Neural cell (in vitro differentiated cells): ENCODE measurements around the gene SOCS3. TPM values are rescaled to one million over a fixed set of nuclear protein-coding genes. Genes with fewer than 3 reads are reported as not detected.
A peak's percentile ranks its signal among the peaks of the same experiment; 100 is the strongest.

ENCODE experiments used
- H2AFZ ChIP-seq: fragments of 200-600, 300-800 bp; sonication (generic), shearing (Covaris generic); 2 replicates; pipeline ENCODE4 v1.6.0; 2014; ENCODE audit warnings: low read depth, mild to moderate bottlenecking, antibody characterized with exemption, low read length, moderate library complexity
- H3F3A ChIP-seq: fragments of 200-600 bp; shearing (Covaris generic); 2 replicates; pipeline ENCODE4 v1.6.1; 2016; ENCODE audit warnings: mild to moderate bottlenecking, moderate library complexity, mixed read lengths, antibody characterized with exemption, low read length; ENCODE audit not compliant: insufficient read depth, poor library complexity, severe bottlenecking
- H3K27ac ChIP-seq: fragments of 200-600, 300-800 bp; sonication (generic), shearing (Covaris generic); 2 replicates; pipeline ENCODE4 v1.5.1; 2014; ENCODE audit warnings: mild to moderate bottlenecking, low read length, moderate library complexity
- H3K27me3 ChIP-seq: fragments of 300-800, 200-600 bp; sonication (generic), shearing (Covaris generic); 2 replicates; pipeline ENCODE4 v1.6.0; 2014; ENCODE audit warnings: mild to moderate bottlenecking, low read depth, low read length, moderate library complexity; ENCODE audit not compliant: insufficient read depth
- H3K36me3 ChIP-seq: fragments of 300-800, 200-600 bp; sonication (generic), shearing (Covaris generic); 2 replicates; pipeline ENCODE4 v1.5.1; 2014; ENCODE audit warnings: mild to moderate bottlenecking, antibody characterized with exemption, low read length, moderate library complexity; ENCODE audit not compliant: insufficient read depth
- H3K4me2 ChIP-seq: fragments of 300-800, 200-600 bp; sonication (generic), shearing (Covaris generic); 2 replicates; pipeline ENCODE4 v1.6.0; 2014; ENCODE audit warnings: mild to moderate bottlenecking, low read length
- H3K4me3 ChIP-seq: fragments of 300-800, 200-600 bp; sonication (generic), shearing (Covaris generic); 2 replicates; pipeline ENCODE4 v1.5.1; 2014; ENCODE audit warnings: mild to moderate bottlenecking, low read length, moderate library complexity
- H3K79me2 ChIP-seq: fragments of 200-600 bp; shearing (Covaris generic); replicated peaks from 2 replicates; pipeline ENCODE4 v1.6.0; 2014; ENCODE audit warnings: mild to moderate bottlenecking, low read length, moderate library complexity; ENCODE audit not compliant: insufficient read depth
- H3K9ac ChIP-seq: fragments of 300-800, 200-600 bp; sonication (generic), shearing (Covaris generic); 2 replicates; pipeline ENCODE4 v1.6.1; 2016; ENCODE audit warnings: mild to moderate bottlenecking, low read length, mixed read lengths
- H3K9me2 ChIP-seq: fragments of 200-600 bp; shearing (Covaris generic); 2 replicates; pipeline ENCODE4 v1.6.1; 2016; ENCODE audit warnings: mild to moderate bottlenecking, low read length, mixed read lengths; ENCODE audit not compliant: insufficient read depth
- H3K9me3 ChIP-seq: fragments of 200-600, 300-800 bp; sonication (generic), shearing (Covaris generic); 2 replicates; pipeline ENCODE4 v1.6.1; 2016; ENCODE audit warnings: mild to moderate bottlenecking, mixed run types, low read length, moderate library complexity, mixed read lengths
- H4K20me1 ChIP-seq: fragments of 200-600 bp; shearing (Covaris generic); 2 replicates; pipeline ENCODE4 v1.6.1; 2016; ENCODE audit warnings: mild to moderate bottlenecking, mixed run types; ENCODE audit not compliant: insufficient read depth
- CTCF ChIP-seq: fragments of 450-650 bp; IDR thresholded peaks from 2 replicates; pipeline ENCODE4 v1.5.1; 2014; ENCODE audit warnings: antibody characterized with exemption, mild to moderate bottlenecking, moderate library complexity; ENCODE audit not compliant: poor library complexity, severe bottlenecking
- EP300 ChIP-seq: fragments of 450-650 bp; conservative IDR thresholded peaks from 2 replicates; pipeline ENCODE4 v1.6.1; 2014; ENCODE audit warnings: antibody characterized with exemption, mild to moderate bottlenecking, moderate library complexity; ENCODE audit not compliant: poor library complexity, severe bottlenecking
- EZH2 ChIP-seq: fragments of 200-600, 300-800 bp; shearing (Covaris generic), sonication (generic); IDR thresholded peaks from 2 replicates; pipeline ENCODE4 v1.6.1; 2014; ENCODE audit warnings: antibody characterized with exemption, low read length, borderline replicate concordance, mild to moderate bottlenecking; ENCODE audit not compliant: insufficient read depth, poor library complexity, severe bottlenecking
- MXI1 ChIP-seq: fragments of 450-650 bp; conservative IDR thresholded peaks from 2 replicates; pipeline ENCODE4 v1.6.1; 2014; ENCODE audit warnings: antibody characterized with exemption, mild to moderate bottlenecking; ENCODE audit not compliant: poor library complexity, severe bottlenecking
- POLR2AphosphoS5 ChIP-seq: IDR thresholded peaks from 2 replicates; pipeline ENCODE4 v1.6.1; 2012
- RAD21 ChIP-seq: fragments of 450-650 bp; conservative IDR thresholded peaks from 2 replicates; pipeline ENCODE4 v1.6.1; 2014; ENCODE audit warnings: antibody characterized with exemption, mild to moderate bottlenecking, moderate library complexity
- REST ChIP-seq: IDR thresholded peaks from 2 replicates; pipeline ENCODE4 v1.6.1; 2012; ENCODE audit warnings: borderline replicate concordance
- SMC3 ChIP-seq: fragments of 450-650 bp; conservative IDR thresholded peaks from 2 replicates; pipeline ENCODE4 v1.6.1; 2014; ENCODE audit warnings: antibody characterized with exemption, mild to moderate bottlenecking, moderate library complexity; ENCODE audit not compliant: poor library complexity
- TAF1 ChIP-seq: IDR thresholded peaks from 2 replicates; pipeline ENCODE4 v1.6.1; 2012; ENCODE audit warnings: low read depth
- polyA plus RNA-seq: library from polyadenylated mRNA; depleted of rRNA; stranded (reverse); fragments of >200 nt; gene quantifications from 2 replicates; pipeline ENCODE4 v1.2.3, GENCODE V29; 2014

SOCS3 gene
- polyA plus RNA-seq, 1 donor from 2014 or later: 5.4 TPM

- Histone ChIP-seq H3K27ac (peak overlapping the region; percentile 18), H3K27me3 (no peaks in the 10 kb centered on the region)
These were observed 19.2 kb upstream of the SOCS3 start for GRCh38 chr17:78379131-78379491.

More at GRCh38 chr17:78379131-78379491, 19.2 kb upstream of the SOCS3 start:
- no peaks in the 10 kb centered on the region for H3F3A ChIP-seq
- peaks cover 46% of the 10 kb centered on the region for H3K79me2 ChIP-seq
- H3K9me2 ChIP-seq: no peaks in the 10 kb centered on the region
- peak overlapping the region; percentile 79 for H2AFZ ChIP-seq
- H3K4me3 ChIP-seq: peak overlapping the region; percentile 90
- no peak for TF ChIP-seq SMC3
- TF ChIP-seq EP300: no peak
- TF ChIP-seq RAD21: no peak
- no peak for TF ChIP-seq MXI1
- TF ChIP-seq POLR2AphosphoS5: no peak
- no peak for TF ChIP-seq REST
- TF ChIP-seq CTCF: no peak
- TF ChIP-seq TAF1: no peak
- TF ChIP-seq EZH2: no peak
- peak overlapping the region; percentile 72 for H3K4me2 ChIP-seq
- peak overlapping the region; percentile 80 for H3K9ac ChIP-seq
- no peaks in the 10 kb centered on the region for H4K20me1 ChIP-seq
- no peaks in the 10 kb centered on the region for H3K36me3 ChIP-seq
- H3K9me3 ChIP-seq: no peaks in the 10 kb centered on the region
